Panc1 (cell line): Measurements from ENCODE around the gene PTGIS. TPM values are rescaled to one million over a fixed set of nuclear protein-coding genes. Genes with fewer than 3 reads are reported as not detected.
A peak's percentile ranks its signal among the peaks of the same experiment; 100 is the strongest.

ENCODE experiments used
- ATAC-seq: fragments of 200-7000 bp; cut with Tn5 transposase; 2 replicates; pipeline ENCODE4 v1.9.1; 2020; ENCODE audit warnings: mild to moderate bottlenecking, moderate library complexity
- BruUV-seq: library from RNA; stranded (reverse); fragments of 400-500 nt; replicated peaks from 2 replicates; lab custom pipeline; 2021; lab: Mats Ljungman, UMichigan
- CTCF ChIA-PET: fragments of 300-600 bp; sonication (Branson Sonifier 250); formaldehyde crosslinking; loops from one replicate; lab custom pipeline; 2022; ENCODE audit warnings: antibody characterized with exemption; lab: Charles Lee
- POLR2A ChIA-PET: fragments of 300-600 bp; sonication (Branson Sonifier 250); formaldehyde crosslinking; loops from one replicate; lab custom pipeline; 2022; ENCODE audit warnings: antibody characterized with exemption; lab: Charles Lee
- DNase-seq: peaks from one replicate; pipeline ENCODE4 v3.0.0-alpha.2; 2010; ENCODE audit warnings: low read depth, low spot score
- H3K27ac ChIP-seq: 2 replicates; pipeline ENCODE4 v1.5.1; 2011; ENCODE audit warnings: mild to moderate bottlenecking, low read length, inconsistent platforms
- H3K27me3 ChIP-seq: fragments of 200-500 bp; sonication (Bioruptor generic); 2 replicates; pipeline ENCODE4 v1.6.0; 2014; ENCODE audit warnings: low read length, inconsistent platforms; ENCODE audit not compliant: control insufficient read depth, insufficient read depth
- H3K36me3 ChIP-seq: fragments of 200-500 bp; sonication (Bioruptor generic); 2 replicates; pipeline ENCODE4 v1.5.1; 2014; ENCODE audit warnings: inconsistent platforms, mild to moderate bottlenecking, low read length, moderate library complexity; ENCODE audit not compliant: control insufficient read depth, insufficient read depth
- H3K4me1 ChIP-seq: 2 replicates; pipeline ENCODE4 v1.5.1; 2011; ENCODE audit warnings: inconsistent platforms, mild to moderate bottlenecking, low read length, moderate library complexity; ENCODE audit not compliant: control insufficient read depth, insufficient read depth
- H3K4me3 ChIP-seq, 2 experiments: 2 replicates each; pipeline ENCODE4 v1.5.1; 2011 to 2012; ENCODE audit warnings: low read depth in 2 of 2, low read length in 2 of 2, mild to moderate bottlenecking in 2 of 2, inconsistent platforms in 1 of 2, moderate library complexity in 1 of 2
- H3K9me3 ChIP-seq: fragments of 200-500 bp; sonication (Bioruptor generic); 2 replicates; pipeline ENCODE4 v1.5.1; 2014; ENCODE audit warnings: low read depth, mild to moderate bottlenecking, inconsistent platforms, low read length, moderate library complexity; ENCODE audit not compliant: control insufficient read depth, insufficient read depth
- POLR2AphosphoS5 ChIP-seq: IDR thresholded peaks from 2 replicates; pipeline ENCODE4 v1.6.1; 2012; ENCODE audit warnings: mild to moderate bottlenecking, low read depth, low read length, moderate library complexity
- SIN3A ChIP-seq: IDR thresholded peaks from 2 replicates; pipeline ENCODE4 v1.6.1; 2012; ENCODE audit warnings: low read depth, mild to moderate bottlenecking, low read length, moderate library complexity, borderline replicate concordance; ENCODE audit not compliant: insufficient read depth
- TCF7L2 ChIP-seq: IDR thresholded peaks from 2 replicates; pipeline ENCODE4 v1.6.1; 2011; ENCODE audit warnings: mild to moderate bottlenecking, low read depth, low read length, inconsistent platforms
- in situ Hi-C: cut with HindIII; loops from 2 replicates; pipeline ENCODE4 v1.10.0; 2016; ENCODE audit warnings: low sequenced_read_pairs, low pct_unique_long_range_greater_than_20kb
- intact Hi-C: fragments of 100-400 bp; cut with micrococcal nuclease; formaldehyde crosslinking; loops from one replicate; pipeline ENCODE4 v1.10.0; 2022; ENCODE audit not compliant: unreplicated experiment
- total RNA-seq: library from RNA; stranded (reverse); gene quantifications from one replicate; pipeline ENCODE4 v1.2.1, GENCODE V29; 2021; ENCODE audit not compliant: unreplicated experiment
- TF ChIP-seq, protein P1 (sequence below): fragments of 450-650 bp; IDR thresholded peaks from 2 replicates; pipeline ENCODE4 v1.5.1; 2017; ENCODE audit warnings: mild to moderate bottlenecking
- TF ChIP-seq, protein P2 (sequence below), 2 experiments: IDR thresholded peaks; 2 replicates each; pipeline ENCODE4 v1.6.1; 2011 to 2012; ENCODE audit warnings: low read depth in 2 of 2, control low read depth in 1 of 2, low read length in 1 of 2, mild to moderate bottlenecking in 1 of 2, moderate library complexity in 1 of 2; ENCODE audit not compliant: insufficient read depth in 1 of 2

The PTGIS gene
- total RNA-seq, 1 experiment from 2014 or later, result 4.4 TPM

DNA sequence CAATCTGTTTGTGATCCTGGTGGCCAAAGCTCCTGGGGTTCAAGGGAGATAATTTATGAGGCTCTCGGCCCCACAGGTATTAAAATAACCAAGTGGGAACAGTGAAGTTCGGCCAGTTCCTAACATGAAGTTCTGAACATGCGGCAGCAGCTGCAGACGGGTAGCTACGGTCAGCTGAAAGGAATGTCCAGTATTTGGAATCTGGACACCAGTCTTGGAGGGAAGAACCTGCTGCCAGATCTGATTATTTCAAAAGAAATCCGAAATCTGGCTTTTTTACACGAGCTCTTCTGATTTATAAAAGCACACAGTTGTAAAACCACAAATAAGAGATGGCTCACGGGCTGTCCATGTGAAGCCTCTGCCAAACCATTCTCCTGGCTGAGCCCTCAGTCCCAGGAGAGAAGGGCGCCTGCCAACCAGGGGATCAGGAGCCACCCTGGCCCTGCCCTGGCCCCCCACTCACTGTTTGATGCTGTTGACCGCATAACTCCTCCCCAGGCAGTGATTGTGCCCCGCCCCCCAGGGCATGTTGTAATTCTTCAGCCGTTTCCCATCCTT, 57.3 kb downstream of the PTGIS start:
- intact Hi-C loops, result no loop called here
- BruUV-seq, result no TSS peak
- DNase-seq, result no peak
- CTCF ChIA-PET, result no interaction called here
- Histone ChIP-seq H3K27ac (0 out of 2 replicates have a peak overlapping the region, but pooled peaks have one; percentile 11), H3K27me3 (peaks cover 2% of the 10 kb centered on the region; the same call in 1 of the 2 replicates), H3K36me3 (no peaks in the 10 kb centered on the region), H3K4me1 (peaks cover 4% of the 10 kb centered on the region; the same call in 1 of the 2 replicates), H3K4me3 (no peak overlapping the region), H3K9me3 (no peaks in the 10 kb centered on the region)
- TF ChIP-seq POLR2AphosphoS5 (no peak), TCF7L2 (no peak), SIN3A (no peak)
- TF ChIP-seq, protein P1, sequence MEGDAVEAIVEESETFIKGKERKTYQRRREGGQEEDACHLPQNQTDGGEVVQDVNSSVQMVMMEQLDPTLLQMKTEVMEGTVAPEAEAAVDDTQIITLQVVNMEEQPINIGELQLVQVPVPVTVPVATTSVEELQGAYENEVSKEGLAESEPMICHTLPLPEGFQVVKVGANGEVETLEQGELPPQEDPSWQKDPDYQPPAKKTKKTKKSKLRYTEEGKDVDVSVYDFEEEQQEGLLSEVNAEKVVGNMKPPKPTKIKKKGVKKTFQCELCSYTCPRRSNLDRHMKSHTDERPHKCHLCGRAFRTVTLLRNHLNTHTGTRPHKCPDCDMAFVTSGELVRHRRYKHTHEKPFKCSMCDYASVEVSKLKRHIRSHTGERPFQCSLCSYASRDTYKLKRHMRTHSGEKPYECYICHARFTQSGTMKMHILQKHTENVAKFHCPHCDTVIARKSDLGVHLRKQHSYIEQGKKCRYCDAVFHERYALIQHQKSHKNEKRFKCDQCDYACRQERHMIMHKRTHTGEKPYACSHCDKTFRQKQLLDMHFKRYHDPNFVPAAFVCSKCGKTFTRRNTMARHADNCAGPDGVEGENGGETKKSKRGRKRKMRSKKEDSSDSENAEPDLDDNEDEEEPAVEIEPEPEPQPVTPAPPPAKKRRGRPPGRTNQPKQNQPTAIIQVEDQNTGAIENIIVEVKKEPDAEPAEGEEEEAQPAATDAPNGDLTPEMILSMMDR, result no peak
- TF ChIP-seq, protein P2, sequence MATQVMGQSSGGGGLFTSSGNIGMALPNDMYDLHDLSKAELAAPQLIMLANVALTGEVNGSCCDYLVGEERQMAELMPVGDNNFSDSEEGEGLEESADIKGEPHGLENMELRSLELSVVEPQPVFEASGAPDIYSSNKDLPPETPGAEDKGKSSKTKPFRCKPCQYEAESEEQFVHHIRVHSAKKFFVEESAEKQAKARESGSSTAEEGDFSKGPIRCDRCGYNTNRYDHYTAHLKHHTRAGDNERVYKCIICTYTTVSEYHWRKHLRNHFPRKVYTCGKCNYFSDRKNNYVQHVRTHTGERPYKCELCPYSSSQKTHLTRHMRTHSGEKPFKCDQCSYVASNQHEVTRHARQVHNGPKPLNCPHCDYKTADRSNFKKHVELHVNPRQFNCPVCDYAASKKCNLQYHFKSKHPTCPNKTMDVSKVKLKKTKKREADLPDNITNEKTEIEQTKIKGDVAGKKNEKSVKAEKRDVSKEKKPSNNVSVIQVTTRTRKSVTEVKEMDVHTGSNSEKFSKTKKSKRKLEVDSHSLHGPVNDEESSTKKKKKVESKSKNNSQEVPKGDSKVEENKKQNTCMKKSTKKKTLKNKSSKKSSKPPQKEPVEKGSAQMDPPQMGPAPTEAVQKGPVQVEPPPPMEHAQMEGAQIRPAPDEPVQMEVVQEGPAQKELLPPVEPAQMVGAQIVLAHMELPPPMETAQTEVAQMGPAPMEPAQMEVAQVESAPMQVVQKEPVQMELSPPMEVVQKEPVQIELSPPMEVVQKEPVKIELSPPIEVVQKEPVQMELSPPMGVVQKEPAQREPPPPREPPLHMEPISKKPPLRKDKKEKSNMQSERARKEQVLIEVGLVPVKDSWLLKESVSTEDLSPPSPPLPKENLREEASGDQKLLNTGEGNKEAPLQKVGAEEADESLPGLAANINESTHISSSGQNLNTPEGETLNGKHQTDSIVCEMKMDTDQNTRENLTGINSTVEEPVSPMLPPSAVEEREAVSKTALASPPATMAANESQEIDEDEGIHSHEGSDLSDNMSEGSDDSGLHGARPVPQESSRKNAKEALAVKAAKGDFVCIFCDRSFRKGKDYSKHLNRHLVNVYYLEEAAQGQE (IDR thresholded peaks at IDR 0.05; ENCODE audit: insufficient read depth in 1 of 2, low read depth in 2 of 2, low read length in 1 of 2), result no peak
- in situ Hi-C loops, result no loop called here
- ATAC-seq, result no peak
- POLR2A ChIA-PET, result no interaction called here

DNA sequence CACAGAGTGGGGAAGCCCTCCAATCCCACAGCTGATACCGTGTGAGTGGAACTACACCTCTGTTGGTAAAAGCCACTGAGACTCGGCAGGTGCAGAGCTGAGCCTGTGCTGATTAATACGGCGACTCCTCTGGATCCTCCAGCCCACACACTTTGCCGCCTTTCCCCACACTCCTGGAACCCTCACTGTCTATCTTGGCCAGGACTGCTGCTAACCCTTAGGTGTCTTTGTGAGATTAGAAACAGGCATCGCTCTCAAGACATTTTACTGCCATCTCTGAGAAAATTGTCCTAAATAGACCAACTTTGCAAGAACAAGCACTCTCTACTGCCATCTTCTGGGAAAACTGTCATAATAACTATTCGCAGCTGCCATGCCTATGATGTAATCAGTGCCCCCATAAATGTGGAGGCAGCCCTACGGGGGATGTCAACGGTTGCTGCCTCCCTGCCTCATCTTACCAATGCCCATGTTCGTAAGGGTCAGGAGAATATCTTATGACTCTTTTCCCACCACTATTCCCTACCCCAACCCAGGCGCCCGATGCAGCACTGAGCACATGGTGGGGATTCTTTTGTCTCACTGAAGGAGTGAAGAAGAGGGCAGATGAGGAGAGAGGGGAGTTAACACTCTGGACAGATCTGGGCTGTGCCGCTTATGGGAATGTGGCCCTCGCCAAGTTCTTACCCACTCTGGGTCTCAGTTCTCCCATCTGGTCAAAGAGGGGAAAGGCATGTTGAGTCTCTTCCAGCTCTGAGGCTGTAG, 59.3 kb downstream of the PTGIS start:
- H3K27me3 ChIP-seq, result no peaks in the 10 kb centered on the region; the same call in 1 of the 2 replicates
- DNase-seq (no peak), ATAC-seq (peak; percentile 70)
- H3K27ac ChIP-seq, result peak overlapping the region; percentile 46; the same call in 1 of the 2 replicates
- in situ Hi-C loops (no loop called here), intact Hi-C loops (no loop called here)
- no peaks in the 10 kb centered on the region for H3K36me3 ChIP-seq
- ChIA-PET POLR2A (interaction anchor here (0.5 kb wide), 1 partner anchor 197 kb away, joined by 6 read pairs; no protein-coding TSS in a partner anchor), CTCF (interaction anchor here (0.6 to 1.1 kb wide), 4 partner anchors 19 to 249 kb away, joined by 3 to 6 read pairs (median 3); no protein-coding TSS in a partner anchor)
- H3K4me1 ChIP-seq, result peaks cover 4% of the 10 kb centered on the region; the same call in 1 of the 2 replicates
- H3K9me3 ChIP-seq, result no peaks in the 10 kb centered on the region
- TF ChIP-seq, protein P1, result peak; percentile 79
- no peak for TF ChIP-seq SIN3A
- BruUV-seq, result no TSS peak
- H3K4me3 ChIP-seq, result no peak overlapping the region; a peak in 1 of 4 replicates
